ENCODE data around the gene ZNF354B.

DNA sequence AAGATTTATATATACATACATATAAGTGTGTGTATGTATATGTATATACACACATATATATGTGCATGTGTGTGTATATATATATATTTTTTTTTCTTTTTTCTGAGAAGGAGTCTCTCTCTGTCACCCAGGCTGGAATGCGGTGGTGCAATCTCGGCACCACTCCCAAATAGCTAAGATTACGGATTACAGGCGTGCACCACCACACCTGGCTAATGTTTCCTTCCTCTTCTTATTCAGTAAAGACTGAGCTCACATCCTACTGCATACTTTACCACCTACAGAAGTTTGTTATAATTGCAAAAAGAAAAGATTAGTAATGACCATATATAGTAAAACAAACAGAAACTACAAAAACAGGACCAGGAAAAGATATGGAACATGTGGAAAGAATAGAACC, 23.1 kb upstream of the ZNF354B start:
- TF ChIP-seq POLR2A (IDR thresholded peaks at IDR 0.05) (no peak), POLR2AphosphoS5 (IDR thresholded peaks at IDR 0.05) (no peak), EP300 (IDR thresholded peaks at IDR 0.05; ENCODE audit: low read depth) (no peak)
- TF ChIP-seq, protein P1, sequence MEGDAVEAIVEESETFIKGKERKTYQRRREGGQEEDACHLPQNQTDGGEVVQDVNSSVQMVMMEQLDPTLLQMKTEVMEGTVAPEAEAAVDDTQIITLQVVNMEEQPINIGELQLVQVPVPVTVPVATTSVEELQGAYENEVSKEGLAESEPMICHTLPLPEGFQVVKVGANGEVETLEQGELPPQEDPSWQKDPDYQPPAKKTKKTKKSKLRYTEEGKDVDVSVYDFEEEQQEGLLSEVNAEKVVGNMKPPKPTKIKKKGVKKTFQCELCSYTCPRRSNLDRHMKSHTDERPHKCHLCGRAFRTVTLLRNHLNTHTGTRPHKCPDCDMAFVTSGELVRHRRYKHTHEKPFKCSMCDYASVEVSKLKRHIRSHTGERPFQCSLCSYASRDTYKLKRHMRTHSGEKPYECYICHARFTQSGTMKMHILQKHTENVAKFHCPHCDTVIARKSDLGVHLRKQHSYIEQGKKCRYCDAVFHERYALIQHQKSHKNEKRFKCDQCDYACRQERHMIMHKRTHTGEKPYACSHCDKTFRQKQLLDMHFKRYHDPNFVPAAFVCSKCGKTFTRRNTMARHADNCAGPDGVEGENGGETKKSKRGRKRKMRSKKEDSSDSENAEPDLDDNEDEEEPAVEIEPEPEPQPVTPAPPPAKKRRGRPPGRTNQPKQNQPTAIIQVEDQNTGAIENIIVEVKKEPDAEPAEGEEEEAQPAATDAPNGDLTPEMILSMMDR (IDR thresholded peaks at IDR 0.05): no peak
